Measurements from ENCODE around the gene PPP4R1. TPM values are rescaled to one million over a fixed set of nuclear protein-coding genes. Genes with fewer than 3 reads are reported as not detected.

The PPP4R1 gene
- total and polyA plus RNA-seq, 2 of the 4 experiments (the other 2 are of a cell fraction): 80.6 to 123 TPM

- Histone ChIP-seq H3K9ac (ENCODE audit: low read depth, low read length) (no peak overlapping the region), H2BK15ac (ENCODE audit: low read depth, low read length) (no peak overlapping the region), H2BK5ac (ENCODE audit: low read depth, low read length, poor library complexity, severe bottlenecking) (no peak overlapping the region), H2BK120ac (ENCODE audit: low read depth, low read length) (no peak overlapping the region), H3K4me2 (ENCODE audit: low read depth, low read length) (no peak overlapping the region), H2AK5ac (ENCODE audit: low read depth, low read length) (no peak overlapping the region), H3K4me1 (ENCODE audit: control insufficient read depth, insufficient read depth, low read length) (no peaks in the 10 kb centered on the region; the same call in 1 of the 2 replicates), H4K8ac (ENCODE audit: low read depth in 2 of 2, low read length in 2 of 2) (no peak overlapping the region), H3K79me1 (ENCODE audit: low read depth in 1 of 2, low read length in 2 of 2) (peaks cover 26 to 63% of the 10 kb centered on the region in 2 experiments), H2BK20ac (ENCODE audit: low read depth, low read length) (no peak overlapping the region), H3K4me3 (ENCODE audit: insufficient read depth, low read depth, low read length) (no peak overlapping the region), H3K23ac (ENCODE audit: low read depth, low read length) (no peak overlapping the region), H2AK9ac (replicated peaks; ENCODE audit: low read depth, low read length, poor library complexity) (no peak overlapping the region), H4K5ac (ENCODE audit: low read depth, low read length) (no peak overlapping the region), H3K27ac (ENCODE audit: insufficient read depth, low read length) (no peak overlapping the region), H4K20me1 (ENCODE audit: insufficient read depth, low read length) (peaks cover 10% of the 10 kb centered on the region), H3K36me3 (ENCODE audit: control insufficient read depth, insufficient read depth, low read length) (peaks cover 47% of the 10 kb centered on the region), H3K9me1 (ENCODE audit: insufficient read depth, low read length) (peaks cover 24% of the 10 kb centered on the region), H3K9me3 (ENCODE audit: control insufficient read depth, insufficient read depth, low read length) (no peaks in the 10 kb centered on the region), H4K91ac (ENCODE audit: insufficient read depth, low read depth, low read length) (no peak overlapping the region), H2AFZ (replicated peaks; ENCODE audit: low read length, poor library complexity) (no peak overlapping the region), H3K56ac (ENCODE audit: extremely low read depth, insufficient read depth, low read length) (no peak overlapping the region), H3K18ac (ENCODE audit: low read depth, low read length) (no peak overlapping the region), H3K14ac (replicated peaks; ENCODE audit: low read depth, low read length) (no peak overlapping the region), H3K4ac (ENCODE audit: low read depth, low read length) (no peak overlapping the region), H3K27me3 (ENCODE audit: control insufficient read depth, insufficient read depth, low read length) (no peaks in the 10 kb centered on the region)
- BruUV-seq (replicated peaks): no TSS peak
- TF ChIP-seq POLR2A (IDR thresholded peaks at IDR 0.05; ENCODE audit: low read depth, low read length) (no peak), USF2 (IDR thresholded peaks at IDR 0.05; ENCODE audit: low read depth, low read length) (no peak)
- intact Hi-C loops (cut with micrococcal nuclease): no loop called here
- no peak for DNase-seq
- in situ Hi-C loops (cut with MboI; ENCODE audit: low sequenced_read_pairs): no loop called here
- POLR2A ChIA-PET (ENCODE audit: unreplicated experiment): interaction anchor here (0.6 kb wide), 1 partner anchor 18 kb away, joined by 16 read pairs; no protein-coding TSS in a partner anchor
- dilution Hi-C loops (cut with HindIII; ENCODE audit: low sequenced_read_pairs, unreplicated experiment): no loop called here
- WGBS, 2 experiments (ENCODE audit: extremely low coverage in 2 of 2, insufficient read length in 1 of 2): 80% methylated on average over 6 of the region's 6 CpGs; no CpG with 5 or more reads in 1 of the 2 experiments
- no peak for ATAC-seq (ENCODE audit: low read depth)
- CTCF ChIA-PET: no interaction called here
These were observed 67.9 kb downstream of the PPP4R1 start for GRCh38 chr18:9546468-9546867.
